ENCODE data around the gene LIM2.

Gene LIM2

DNA sequence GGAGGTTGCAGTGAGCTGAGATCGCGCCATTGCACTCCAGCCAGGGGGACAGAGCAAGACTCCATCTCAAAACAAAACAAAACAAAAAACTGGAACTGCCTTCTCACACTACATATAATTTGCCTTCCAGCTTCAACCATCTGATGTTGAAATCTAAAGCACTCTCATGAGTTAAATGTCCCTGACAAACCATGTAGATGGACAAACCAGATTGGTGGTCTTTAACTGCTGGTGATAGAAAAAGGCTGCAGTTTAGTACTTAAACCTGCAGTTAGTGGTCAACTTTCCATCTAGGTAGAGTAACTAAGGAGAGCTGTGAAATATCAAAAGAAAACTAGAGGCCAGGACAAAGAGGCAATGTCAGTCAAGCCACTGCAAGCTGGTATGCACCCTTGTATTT, 8.4 kb upstream of the LIM2 start:
- DNase-seq (ENCODE audit: low read depth), result no peak

DNA sequence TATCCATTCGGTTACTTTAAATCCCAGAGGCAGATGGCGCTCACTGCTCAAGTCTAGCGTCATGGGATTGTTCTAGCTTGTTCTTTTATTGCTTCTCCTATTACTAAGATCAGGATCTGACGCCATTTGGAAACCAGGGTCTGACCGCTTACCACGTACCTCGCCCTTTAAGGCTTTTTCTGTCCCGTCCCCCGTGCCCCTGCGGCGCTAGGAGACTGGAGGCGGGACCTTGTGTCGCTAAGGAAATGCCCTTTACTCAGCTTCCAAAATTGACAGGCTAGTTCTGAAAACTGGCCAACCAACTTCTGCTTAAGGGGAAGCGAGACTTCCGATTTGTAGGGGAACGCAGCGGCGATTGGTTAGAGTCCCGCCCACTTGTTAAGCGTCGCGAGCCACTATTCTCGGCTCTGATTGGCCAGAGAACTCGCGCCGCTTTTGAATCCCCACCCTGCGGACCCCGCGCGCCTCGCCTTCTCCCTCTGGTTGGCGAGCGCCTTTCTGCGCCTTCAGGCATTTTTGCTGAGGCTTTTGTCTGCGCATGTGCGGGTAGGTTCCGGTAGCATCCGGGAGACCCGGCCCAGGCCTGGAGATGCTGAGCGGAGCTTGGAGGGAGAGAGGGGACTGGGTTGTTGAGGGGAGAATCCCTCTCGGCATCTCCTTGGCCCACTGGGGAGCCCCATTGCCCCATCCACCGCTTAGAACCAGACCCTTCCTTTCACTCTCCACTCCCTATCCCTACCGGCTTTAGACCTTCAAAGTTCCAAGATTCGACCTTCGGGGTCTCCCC, 6.5 kb upstream of the LIM2 start:
- peak; percentile 99 for DNase-seq (ENCODE audit: low read depth)

DNA sequence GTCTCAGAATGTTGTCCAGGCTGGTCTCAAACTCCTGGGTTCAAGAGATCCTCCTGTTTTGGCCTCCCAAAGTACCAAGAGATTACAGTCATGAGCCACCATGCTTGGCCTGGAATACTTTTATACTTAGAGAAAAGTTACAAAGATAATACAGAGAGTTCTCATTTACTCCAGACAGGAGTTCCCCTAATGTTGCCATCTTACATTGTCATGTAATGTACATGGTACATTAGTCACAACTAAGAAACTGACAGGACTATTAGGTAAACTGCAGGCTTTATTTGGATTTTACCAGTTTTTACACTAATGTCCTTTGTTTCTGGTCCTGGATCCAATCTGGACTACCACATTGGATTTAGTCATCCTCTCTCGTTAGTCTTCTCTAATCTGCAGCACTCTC, 4.9 kb upstream of the LIM2 start:
- no peak for DNase-seq (ENCODE audit: low read depth)

DNA sequence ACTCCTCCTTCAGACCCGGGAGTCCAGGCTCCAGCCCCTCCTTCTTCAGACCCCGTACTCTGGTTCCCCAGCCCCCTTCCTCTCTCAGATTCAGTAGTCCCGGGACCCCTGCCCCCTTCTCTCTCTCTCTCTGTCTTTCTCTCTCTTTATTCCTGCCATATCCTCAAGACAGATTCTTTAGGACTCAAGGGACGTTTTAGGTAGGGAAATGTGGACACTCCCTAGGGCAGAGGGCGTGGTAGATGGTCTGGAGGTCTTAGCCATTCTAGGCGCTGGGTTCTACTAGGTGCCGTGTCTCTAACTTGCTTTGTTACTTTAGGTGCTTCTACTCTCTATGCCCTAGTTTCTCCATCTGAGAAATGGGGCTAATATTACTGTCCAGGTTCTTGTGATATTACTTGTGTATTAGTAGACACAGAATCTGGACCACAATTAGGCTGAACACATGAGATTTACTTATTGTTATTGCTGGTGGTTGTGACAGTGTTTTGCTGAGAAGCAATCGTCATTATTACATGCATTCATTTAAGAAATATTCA, 3.4 kb upstream of the LIM2 start:
- no peak for DNase-seq (ENCODE audit: low read depth)

DNA sequence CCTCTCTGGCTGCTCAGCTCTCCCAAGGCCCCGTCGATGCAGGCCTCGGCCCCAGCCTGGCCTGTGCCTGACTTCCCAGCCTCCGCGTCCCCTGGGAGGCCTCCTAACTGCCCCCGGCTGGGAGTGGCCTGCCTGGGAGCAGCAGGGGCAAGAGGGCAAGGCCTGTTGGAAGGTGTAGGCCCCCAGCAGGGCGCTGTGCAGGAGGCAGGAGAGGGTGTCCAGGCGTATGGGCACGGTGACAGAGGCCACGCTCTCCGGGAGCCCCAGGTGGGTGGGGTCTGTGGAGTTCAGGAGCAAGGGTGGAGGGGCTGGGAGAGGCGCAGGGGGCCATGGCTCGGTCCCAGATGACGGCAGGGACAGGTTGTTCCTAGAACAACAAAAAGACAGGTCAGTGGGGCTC, 1.4 kb upstream of the LIM2 start:
- DNase-seq (ENCODE audit: low read depth), result no peak

DNA sequence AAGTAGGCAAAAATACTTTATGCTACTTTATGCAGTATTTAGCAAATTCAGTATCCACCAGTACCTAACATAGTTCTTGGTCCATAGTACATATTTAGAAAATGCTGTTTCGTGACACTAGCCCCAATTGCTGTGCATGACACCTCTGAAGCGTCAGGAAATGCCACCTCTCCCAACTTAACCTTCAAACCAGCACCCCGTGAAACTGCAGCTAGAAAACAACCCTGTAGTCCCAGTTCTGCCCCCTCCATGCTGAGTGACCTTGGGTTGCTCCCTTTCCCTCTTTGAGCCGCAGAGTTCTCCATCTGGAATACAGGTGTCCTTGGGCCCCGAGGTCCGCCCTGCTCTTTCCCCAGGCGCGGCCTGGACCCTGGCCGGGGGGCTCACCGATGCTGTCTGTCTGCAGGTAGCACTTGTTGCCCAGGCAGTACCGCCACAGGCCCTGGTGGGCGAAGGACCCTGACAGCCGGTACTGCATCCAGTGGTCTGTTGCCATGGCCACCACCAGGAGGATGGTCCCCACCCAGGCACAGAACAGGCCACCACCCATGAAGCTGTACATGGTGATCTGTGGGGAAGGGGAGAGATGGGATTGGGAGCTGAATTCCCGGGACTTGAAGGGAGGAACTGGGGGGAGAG, 773 bp downstream of the LIM2 start:
- no peak for DNase-seq (ENCODE audit: low read depth)

DNA sequence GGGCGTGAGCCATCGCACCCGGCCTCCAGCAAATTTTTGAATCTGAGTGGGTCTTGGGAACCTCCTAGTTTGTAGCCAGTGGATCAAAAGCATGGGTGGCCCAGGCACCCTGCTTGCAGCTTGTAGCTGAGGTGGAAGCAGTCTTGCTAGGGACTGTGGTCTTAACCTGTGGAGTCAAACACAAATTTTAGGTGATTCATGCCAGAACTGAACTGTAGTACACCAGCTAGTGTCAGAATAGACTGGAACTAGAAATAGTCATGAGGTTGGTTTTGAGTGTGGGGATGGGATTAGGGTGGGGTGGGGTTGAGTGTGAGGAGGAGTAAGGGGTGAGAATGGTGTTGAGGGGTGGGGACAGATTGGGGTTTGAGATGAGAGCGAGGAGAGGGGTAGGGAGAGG, 5.8 kb downstream of the LIM2 start:
- no peak for DNase-seq (ENCODE audit: low read depth)

DNA sequence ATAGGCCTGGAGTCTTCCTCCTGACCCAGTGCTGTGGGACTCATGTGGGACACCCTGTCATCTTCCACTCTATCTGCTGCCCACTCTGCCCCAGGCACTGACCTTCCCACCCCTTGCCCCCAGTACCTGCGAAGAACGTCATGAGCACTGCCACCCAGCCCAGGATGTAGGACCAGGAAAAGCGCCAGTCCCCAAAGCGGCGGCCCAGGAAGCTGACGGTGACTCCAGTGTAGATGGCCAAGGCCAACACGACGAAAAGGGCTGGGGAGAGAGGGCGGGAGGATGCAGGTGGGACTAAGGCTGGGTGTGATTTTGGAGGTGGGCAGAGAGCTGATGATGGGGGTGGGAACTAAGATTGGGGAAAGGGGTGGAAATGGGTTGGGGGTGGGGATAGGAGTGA, 7.4 kb downstream of the LIM2 start:
- no peak for DNase-seq (ENCODE audit: low read depth)

DNA sequence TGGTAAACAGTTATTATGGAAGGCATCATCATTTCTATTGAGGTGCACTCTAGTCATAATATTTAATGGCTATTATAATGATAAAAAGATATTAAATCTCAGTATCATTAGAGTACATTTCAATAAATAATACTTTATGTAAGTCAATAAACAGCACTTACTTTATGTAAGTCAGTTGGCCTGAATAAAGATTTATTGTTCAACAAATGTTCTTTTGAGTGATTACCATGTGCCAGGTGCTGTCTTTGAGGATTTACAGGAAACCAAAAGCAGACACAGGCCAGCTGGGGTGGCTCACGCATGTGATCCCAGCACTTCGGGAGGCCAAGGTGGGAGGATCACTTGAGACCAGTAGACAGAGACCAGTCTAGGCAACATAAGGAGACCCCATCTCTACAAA, 10.4 kb downstream of the LIM2 start:
- DNase-seq (ENCODE audit: low read depth), result no peak

DNA sequence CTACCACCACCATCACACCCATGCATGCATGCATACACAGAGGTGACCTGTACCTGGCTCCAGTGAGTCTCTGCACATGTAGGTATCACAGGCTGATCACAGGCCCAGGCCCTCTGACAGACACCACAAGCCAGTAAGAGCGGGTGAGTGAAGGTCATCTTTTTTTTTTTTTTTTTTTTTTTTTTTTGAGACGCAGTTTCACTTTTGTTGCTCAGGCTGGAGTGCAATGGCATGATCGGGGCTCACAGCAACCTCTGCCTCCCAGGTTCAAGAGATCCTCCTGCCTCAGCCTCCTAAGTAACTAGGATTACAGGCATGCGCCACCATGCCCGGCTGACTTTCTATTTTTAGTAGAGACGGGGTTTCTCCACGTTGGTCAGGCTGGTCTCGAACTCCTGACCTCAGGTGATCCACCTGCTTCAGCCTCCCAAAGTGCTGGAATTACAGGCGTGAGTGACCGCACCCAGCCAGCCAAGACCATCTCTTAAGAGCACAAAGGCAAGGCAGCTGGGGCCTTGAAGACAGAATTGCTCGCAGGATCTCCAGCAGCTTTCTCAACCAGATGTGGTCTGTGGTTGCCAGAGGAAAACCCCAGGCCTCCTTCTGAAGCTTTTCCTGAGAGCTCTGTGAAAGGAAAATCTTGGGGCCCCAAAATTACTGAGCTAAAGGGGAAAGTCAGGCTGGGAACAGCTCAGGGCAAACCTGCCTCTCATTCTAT, 12.1 kb downstream of the LIM2 start:
- DNase-seq (ENCODE audit: low read depth), result no peak

DNA sequence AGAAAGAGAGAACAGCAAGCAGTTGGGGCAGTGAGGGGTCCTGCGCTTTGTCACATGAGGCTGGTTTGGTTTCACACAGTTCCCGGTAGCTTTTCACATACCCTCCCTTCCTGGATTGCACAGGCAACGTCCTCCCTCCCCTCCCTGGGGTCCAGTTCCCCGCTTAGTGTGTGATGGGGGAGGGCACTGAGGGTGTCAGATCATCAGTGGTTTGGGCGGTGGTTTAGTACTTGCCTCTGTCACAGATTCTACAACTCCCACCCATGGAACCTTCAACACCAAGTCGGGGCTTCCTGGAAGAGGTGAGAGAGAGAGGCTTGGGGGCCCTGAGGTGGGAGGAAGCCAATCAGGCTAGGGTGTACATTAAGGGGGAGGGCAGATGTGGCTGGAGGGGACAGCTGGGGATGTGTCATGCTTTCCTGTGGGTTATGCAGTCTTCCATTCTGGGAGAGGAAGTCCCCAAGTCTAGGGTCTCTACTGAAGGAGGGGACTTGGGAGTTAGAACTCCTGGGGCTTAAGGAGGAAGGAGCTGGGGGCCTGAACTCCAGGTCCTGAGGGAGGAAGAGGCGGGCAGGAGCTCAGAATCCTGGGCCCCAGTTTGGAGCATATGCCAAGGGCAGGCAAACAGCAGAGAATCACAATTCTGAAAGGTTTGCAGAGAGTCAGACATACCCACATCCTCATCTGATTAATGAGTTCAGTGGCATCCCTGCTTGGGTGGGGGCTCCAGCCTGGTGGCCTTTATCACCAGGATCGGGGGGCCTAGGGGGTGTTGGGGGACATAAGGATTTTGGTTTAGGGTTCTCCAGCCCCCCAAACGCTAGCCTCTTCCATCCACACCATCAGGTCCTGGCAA, 14.9 kb downstream of the LIM2 start, which contains the start of gene NKG7:
Gene NKG7 (minus strand): TSS at position 6 of the 856 bp plus-strand sequence. CDS start 119 bp downstream, outside the sequence.
- no peak for DNase-seq (ENCODE audit: low read depth)

DNA sequence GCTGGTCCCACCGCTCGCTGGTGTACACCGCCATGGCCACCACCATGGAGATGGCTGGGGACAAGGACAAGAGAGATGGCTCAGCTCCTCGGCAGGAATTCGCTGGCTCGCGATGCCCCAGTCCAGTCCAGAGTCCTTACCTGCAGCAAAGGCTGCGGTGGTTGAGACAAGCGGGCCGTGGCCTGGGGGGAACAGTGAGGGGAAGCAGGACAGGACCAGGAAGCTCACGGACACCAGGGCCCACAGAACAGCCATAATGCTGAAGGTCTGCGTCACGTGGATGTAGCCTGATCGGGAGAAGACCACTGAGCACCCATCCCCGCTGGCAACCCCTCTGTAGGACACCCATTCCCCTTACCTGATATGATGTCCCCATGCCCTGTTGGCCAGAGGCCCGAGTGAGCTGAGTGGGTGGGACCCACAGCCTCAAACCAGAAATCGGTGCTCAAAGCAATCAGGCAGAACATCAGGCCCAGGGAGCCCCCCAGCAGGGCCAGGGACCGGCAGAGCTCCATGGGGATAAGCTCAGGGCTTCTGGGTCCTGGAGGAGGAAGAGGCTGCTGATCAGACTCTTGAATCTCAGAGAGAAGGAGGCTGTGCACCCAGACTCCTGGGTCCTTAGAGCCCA, 15.6 kb downstream of the LIM2 start:
- DNase-seq (ENCODE audit: low read depth), result no peak

DNA sequence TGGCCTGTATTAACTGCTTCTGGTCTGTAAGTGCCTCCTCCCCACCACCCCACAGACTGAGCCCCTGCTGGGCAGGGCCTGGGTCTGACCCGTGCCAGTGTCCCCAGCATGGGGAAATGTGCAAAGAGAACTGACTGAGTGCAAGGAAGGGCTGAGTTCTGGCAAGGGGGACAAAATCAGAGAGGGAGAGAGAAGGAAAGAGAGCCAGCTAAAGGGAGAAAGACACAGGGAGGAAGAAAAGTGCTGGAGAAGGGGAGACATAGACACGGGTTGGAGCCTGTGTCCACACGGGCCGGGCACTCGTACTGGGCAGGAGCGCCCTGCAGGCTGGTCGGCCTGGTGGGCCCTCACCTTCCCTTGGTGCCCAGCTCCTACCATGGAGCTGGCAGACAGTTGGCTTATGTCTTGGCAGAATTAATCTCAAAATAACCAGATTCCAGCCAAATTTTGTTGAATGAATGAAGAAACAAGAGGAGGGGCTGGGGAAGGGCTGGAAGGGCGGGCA, 16.5 kb downstream of the LIM2 start:
- no peak for DNase-seq (ENCODE audit: low read depth)

DNA sequence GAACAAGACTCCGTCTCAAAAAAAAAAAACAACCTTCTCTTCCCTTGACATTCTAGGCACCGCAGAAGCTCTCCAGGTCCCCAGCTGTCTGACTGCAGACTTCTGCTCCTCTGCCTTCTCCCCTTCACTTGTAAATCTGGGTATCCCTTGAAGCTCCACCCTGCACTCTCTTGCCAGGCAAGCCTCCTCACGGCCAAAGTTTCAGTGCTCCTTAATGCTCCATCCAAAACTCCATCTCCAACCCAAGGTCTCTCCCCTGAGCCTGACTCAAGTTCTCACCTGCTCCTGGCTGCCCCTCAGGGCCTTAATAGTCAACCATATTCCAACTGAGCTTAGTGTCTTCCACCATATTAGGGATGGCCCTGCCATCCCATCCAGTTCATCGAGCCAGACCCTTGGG, 17.5 kb downstream of the LIM2 start:
- DNase-seq (ENCODE audit: low read depth), result no peak

DNA sequence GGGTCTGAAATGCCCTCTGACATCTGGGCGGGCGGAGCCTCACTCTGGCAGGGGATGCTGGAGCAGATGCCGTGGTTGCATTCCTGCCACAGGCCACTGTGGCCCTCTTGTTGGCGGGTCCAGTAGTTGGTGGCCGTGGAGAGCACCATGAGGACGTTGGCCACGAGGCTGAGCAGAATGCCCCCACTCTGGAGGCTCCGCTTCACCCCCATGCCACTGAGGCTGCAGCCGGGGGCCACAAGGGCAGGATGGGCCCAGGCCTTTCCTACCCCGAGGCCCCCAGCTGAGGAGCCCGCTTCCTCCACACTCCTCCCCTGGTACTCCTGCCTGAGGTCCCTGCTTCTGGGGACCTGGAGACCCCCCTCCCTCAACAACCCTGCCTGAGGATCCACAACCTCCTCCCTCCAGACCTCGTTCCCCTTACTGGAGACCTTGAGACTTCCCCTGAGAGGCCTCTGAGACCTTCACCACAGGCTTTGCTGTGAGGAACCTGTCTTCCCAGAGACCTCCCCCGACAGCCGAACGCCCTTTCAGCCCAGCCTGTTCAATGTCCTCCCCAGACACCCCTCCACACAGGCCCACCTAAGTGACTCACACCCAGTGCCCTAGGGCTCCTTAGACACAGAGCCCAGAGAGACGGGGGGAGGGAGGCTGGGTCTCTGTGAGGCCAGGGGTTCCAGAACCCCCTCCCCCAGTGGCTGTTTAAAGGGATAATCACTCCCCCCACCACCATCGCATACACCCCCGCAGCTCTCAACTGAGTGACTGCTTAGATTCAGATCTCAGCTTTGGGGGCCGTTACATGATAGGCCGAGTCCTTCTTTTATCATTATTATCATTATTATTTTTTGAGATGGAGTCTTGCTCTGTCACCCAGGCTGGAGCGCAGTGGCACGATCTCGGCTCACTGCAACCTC, 19.1 kb downstream of the LIM2 start, which contains the start of gene CLDND2:
Gene CLDND2 (minus strand): TSS at position 638 of the 917 bp plus-strand sequence. CDS start 426 bp downstream, at position 212.
- no peak for DNase-seq (ENCODE audit: low read depth)

DNA sequence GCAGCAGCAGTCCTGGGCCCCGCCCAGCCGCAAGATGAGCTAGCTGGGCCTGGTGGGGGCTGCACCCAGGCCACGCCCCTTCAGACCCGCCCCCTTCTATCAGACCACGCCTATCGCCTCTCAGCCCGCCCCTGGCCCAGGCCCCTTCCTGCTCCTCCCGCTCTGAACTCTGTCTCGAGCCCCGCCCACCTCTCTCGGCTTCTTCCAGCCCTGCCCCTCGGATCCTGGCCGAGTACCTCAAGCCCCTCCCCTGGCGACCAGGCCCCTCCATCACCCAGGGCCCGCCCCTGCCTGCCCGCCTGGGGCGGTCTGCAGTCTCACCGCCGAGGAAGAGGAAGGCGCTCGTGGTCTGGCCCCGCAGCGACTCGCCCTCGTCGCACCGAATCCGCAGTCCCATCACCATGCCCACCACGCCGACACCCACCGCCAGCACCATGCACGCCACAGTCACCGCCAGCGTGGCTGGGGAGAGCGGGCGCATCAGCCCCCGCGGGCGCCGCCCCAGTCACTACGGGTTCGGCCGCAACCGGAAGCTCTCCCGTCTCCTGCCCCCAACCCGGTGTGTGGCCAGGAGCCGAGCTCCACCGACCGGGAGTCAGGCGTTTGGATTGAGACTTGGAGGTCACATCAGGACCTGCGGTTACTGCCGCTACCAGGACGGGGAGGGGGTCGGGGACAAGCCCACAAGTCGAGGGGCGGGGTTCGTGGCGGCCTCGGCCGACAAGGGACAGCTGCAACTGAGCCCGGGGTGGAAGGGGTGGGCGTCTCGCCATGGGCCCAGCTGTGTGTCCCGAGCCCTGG, 20.0 kb downstream of the LIM2 start:
- peak; percentile 99 for DNase-seq (ENCODE audit: low read depth)

DNA sequence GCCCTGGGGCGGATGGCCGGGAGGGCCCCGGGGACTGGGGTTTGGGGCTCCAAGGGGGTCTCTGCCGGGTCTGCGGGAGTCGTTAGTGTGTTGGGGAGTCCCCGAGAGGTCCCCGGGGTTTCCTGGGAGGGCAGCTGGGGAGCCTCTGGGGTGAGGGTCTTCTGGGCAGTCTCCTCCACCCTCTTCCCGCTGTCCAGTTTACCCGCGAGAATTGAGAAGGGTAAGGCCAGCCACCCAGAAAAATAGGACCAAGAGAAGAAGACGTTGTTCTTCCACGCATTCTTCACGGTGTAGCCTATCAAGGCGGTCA, 20.6 kb downstream of the LIM2 start:
- DNase-seq (ENCODE audit: low read depth), result no peak

DNA sequence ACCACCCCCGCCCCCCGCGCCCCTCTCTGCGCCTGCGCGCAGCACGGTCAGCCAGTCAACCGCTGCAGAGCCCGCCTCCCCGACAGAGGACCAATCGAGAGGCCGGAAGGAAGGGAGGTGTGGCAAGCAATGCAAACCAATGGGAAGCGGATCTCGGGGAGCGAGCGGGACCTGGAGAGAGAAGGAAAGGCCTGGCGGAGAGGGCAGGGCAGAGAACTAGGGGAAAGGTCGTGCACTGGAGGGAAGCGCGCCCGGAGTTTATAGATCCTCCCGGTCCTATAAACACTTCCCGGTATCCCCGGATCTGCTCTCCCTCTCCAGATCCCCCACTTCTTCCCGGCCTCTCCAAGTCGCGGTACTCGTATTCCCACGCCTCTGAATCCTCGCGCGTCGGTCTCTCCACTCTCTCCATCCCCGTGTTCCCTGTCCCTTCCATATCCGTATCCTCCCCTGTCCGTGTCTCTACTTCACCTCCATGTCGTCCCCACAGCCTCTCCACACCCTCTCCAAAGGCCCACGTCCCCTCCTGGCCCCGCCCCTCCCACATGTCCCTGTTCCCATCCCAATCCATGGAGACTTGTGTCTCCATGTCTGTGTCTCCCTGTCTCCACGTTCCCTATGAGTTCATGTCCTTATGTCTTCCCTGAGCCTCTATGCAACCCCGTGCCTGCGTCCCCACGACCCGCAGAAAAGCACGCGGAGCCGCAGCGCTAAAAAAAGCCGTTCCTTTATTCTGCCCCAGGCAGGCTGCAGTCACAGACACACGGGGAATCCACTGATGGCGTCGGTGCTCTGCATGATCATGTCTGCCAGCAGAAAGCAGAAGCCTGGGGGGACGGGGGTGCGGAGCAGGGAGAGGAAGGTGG, 21.2 kb downstream of the LIM2 start:
- peak; percentile 98 for DNase-seq (ENCODE audit: low read depth)
